Cardiac ventricle fibroblast (primary cell): Measurements from ENCODE around the gene PLAC1. TPM values are rescaled to one million over a fixed set of nuclear protein-coding genes. Genes with fewer than 3 reads are reported as not detected.

ENCODE experiments used
- total RNA-seq: library from RNA; depleted of rRNA; stranded (reverse); fragments of >200 nt; gene quantifications from 2 replicates; pipeline ENCODE4 v1.2.3, GENCODE V29; 2015

The PLAC1 gene, protein sequence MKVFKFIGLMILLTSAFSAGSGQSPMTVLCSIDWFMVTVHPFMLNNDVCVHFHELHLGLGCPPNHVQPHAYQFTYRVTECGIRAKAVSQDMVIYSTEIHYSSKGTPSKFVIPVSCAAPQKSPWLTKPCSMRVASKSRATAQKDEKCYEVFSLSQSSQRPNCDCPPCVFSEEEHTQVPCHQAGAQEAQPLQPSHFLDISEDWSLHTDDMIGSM
- 0.12 TPM in 1 of 2 replicates, not detected in the other for total RNA-seq

DNA sequence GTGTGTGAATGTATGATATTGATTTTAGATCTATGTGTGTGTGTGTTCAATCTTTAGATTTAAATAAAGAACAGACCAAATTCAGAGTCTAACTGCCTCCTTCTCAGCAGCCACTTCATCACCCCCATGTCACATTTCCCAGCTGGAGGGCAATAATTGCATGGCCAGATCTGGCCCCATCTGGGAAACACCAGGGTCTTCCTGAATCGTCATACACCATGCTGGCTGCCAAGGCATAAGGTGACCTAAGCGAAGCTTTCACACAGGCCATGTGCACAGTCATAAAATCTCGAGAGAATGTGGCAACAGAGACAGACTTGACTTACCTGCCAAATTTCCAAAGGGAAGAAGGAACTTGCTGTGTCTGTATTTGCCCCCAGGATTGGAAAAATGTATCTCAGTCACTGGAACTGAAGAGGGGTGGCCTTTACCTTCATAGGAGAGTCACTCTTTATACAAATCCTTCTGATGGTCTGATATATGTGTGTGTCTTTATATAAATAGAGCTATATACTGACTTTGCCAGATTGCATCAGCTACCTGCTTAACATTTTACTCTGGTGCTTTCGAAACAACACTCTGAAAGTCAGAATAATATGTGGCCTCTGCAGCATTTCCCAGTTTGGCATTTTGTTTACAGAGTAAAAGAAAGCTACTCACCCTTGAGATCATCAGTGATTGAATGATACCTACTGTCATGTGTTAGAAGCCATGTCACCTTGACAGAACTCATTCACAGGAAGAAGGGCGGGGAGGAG, at the start of gene PLAC1:
TSS of gene PLAC1 (minus strand) at position 470 of the 758 bp plus-strand sequence. CDS start 91,789 bp downstream, outside the sequence.

Other genes starting within 250 kb of the PLAC1 start
- 15.4 and 17.2 TPM in 2 replicates for gene HPRT1, start 198.3 kb downstream of the PLAC1 start, total RNA-seq
- gene PABIR2, start 138.7 kb upstream of the PLAC1 start, total RNA-seq: 6.9 and 12.1 TPM in 2 replicates